Dedifferentiated amniotic fluid mesenchymal stem cell (primary cell): ENCODE data around the gene HIVEP3.

Experiments
- DNase-seq: peaks from one replicate; pipeline ENCODE4 v3.0.0-alpha.2; 2016; ENCODE audit errors: extremely low spot score

Gene HIVEP3

GRCh38 chr1:41683681-41684500, 234.8 kb downstream of the HIVEP3 start:
- DNase-seq, result no peak

GRCh38 chr1:41682845-41683625, 235.7 kb downstream of the HIVEP3 start:
- DNase-seq, result no peak

- DNase-seq, result no peak
These were observed 236.6 kb downstream of the HIVEP3 start for GRCh38 chr1:41682149-41682548.

- no peak for DNase-seq
These were observed 237.2 kb downstream of the HIVEP3 start for GRCh38 chr1:41681331-41682098.

GRCh38 chr1:41679994-41680393, 238.7 kb downstream of the HIVEP3 start:
- no peak for DNase-seq

GRCh38 chr1:41679531-41679930, 239.2 kb downstream of the HIVEP3 start:
- DNase-seq, result no peak

GRCh38 chr1:41678111-41678878, 240.4 kb downstream of the HIVEP3 start:
- DNase-seq, result no peak

- no peak for DNase-seq
These were observed 241.1 kb downstream of the HIVEP3 start for GRCh38 chr1:41677620-41678019.

GRCh38 chr1:41675401-41675800, 243.3 kb downstream of the HIVEP3 start:
- no peak for DNase-seq

- no peak for DNase-seq
These were observed 244.2 kb downstream of the HIVEP3 start for GRCh38 chr1:41674522-41674921.

- DNase-seq, result no peak
These were observed 244.9 kb downstream of the HIVEP3 start for GRCh38 chr1:41673806-41674205.

GRCh38 chr1:41673378-41673777, 245.3 kb downstream of the HIVEP3 start:
- DNase-seq, result no peak

GRCh38 chr1:41672641-41673361, 245.9 kb downstream of the HIVEP3 start:
- peak; percentile 56 for DNase-seq

GRCh38 chr1:41672173-41672572, 246.5 kb downstream of the HIVEP3 start:
- DNase-seq, result peak; percentile 77

GRCh38 chr1:41671116-41671755, 247.5 kb downstream of the HIVEP3 start:
- no peak for DNase-seq

- DNase-seq, result no peak
These were observed 248.3 kb downstream of the HIVEP3 start for GRCh38 chr1:41670217-41670957.

GRCh38 chr1:41668967-41669366, 249.8 kb downstream of the HIVEP3 start:
- no peak for DNase-seq

GRCh38 chr1:41668054-41668660, 250.6 kb downstream of the HIVEP3 start:
- DNase-seq, result no peak

GRCh38 chr1:41666981-41667631, 251.6 kb downstream of the HIVEP3 start:
- DNase-seq, result no peak
